Transverse colon (tissue), 3 donors: ENCODE data around the gene STRN3.

ENCODE experiments used
- EP300 ChIP-seq: sonication (generic); formaldehyde crosslinking; IDR thresholded peaks from one replicate; pipeline ENCODE4 v1.6.1; 2017; ENCODE audit warnings: antibody characterized with exemption, low read depth
- POLR2A ChIP-seq: fragments of 450-650 bp; IDR thresholded peaks from one replicate; pipeline ENCODE4 v1.6.1; 2016; ENCODE audit warnings: antibody characterized with exemption, mild to moderate bottlenecking, moderate library complexity
- TF ChIP-seq, protein P1 (sequence below), 5 experiments: fragments of 200-600 bp in 3 of 5; fragments of 450-650 bp in 2 of 5; sonication (generic) in 3 of 5; IDR thresholded peaks; 1 replicate in 2 of 5; 2 replicates in 3 of 5; pipeline ENCODE4 v1.5.1; 2016 to 2017; ENCODE audit warnings: antibody characterized with exemption in 5 of 5, inconsistent platforms in 3 of 5, mild to moderate bottlenecking in 2 of 5, moderate library complexity in 1 of 5

DNA sequence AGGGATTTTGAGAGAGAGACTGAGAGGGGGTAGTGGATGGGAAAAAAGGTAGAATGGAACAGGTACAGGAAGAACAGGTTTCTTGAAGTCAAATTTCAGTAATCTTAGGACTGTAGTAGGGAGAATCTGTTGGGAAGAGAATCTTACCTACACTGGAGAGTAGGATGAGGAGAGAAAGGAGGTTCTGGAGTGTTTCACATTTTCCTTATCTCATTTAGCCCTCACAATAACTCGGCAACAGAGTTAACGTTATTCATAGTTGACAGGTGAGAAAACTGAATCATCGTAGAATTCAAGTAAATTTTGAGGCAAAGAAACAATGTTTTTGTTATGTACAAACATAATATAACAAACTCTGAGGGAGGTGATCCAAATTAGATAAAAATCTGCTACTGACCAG lies 17.2 kb upstream of the STRN3 start:
- TF ChIP-seq POLR2A (no peak), EP300 (no peak)
- TF ChIP-seq, protein P1, sequence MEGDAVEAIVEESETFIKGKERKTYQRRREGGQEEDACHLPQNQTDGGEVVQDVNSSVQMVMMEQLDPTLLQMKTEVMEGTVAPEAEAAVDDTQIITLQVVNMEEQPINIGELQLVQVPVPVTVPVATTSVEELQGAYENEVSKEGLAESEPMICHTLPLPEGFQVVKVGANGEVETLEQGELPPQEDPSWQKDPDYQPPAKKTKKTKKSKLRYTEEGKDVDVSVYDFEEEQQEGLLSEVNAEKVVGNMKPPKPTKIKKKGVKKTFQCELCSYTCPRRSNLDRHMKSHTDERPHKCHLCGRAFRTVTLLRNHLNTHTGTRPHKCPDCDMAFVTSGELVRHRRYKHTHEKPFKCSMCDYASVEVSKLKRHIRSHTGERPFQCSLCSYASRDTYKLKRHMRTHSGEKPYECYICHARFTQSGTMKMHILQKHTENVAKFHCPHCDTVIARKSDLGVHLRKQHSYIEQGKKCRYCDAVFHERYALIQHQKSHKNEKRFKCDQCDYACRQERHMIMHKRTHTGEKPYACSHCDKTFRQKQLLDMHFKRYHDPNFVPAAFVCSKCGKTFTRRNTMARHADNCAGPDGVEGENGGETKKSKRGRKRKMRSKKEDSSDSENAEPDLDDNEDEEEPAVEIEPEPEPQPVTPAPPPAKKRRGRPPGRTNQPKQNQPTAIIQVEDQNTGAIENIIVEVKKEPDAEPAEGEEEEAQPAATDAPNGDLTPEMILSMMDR (IDR thresholded peaks at IDR 0.05): no peak
